Measurements from ENCODE around the gene JAG1. TPM values are rescaled to one million over a fixed set of nuclear protein-coding genes. Genes with fewer than 3 reads are reported as not detected.

The JAG1 gene
- polyA plus RNA-seq, 2 of the 4 experiments (the other 2 are of a cell fraction): 80.9 to 90.0 TPM

DNA sequence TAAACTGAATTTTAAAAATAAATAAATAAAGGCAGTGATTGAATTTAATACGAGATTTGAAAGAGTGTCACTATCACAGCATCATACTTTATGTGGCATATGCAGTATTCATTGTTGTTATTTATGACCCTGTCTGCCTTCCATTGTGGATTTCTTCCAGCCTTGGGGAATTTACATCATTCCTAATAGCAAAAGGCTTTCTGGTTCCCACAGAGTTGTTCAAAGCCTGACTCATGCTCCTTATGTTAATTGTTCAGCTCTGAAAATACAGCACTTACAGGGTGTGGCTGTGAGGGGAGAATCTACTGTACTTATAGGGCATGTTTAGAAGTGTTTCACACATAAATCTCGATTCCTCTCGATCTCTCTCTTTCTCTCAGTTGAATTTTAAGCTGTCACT is 54.4 kb downstream of the JAG1 start:
- FAIRE-seq (peak; percentile 74), DNase-seq (ENCODE audit: low read depth in 1 of 2, low spot score in 1 of 2) (peak in 1 of 2 experiments; percentile 65), ATAC-seq (peak; percentile 68 to 70)
- Histone ChIP-seq H3K4me1 (peaks cover 15% of the 10 kb centered on the region; the same call in 2 of the 3 replicates), H3K4me2 (peak overlapping the region; percentile 33), H3K4me3 (no peak overlapping the region), H3K27ac (peak overlapping the region; percentile 48 to 54; a peak in 5 of 6 replicates), H3K9me3 (no peaks in the 10 kb centered on the region)
- TF ChIP-seq POLR2AphosphoS2 (conservative IDR thresholded peaks at IDR 0.05; ENCODE audit: low read length) (no peak), EP300 (IDR thresholded peaks at IDR 0.05) (no peak), TP53 (CRISPR knock-in tag; IDR thresholded peaks at IDR 0.05) (no peak), MYC (IDR thresholded peaks at IDR 0.05; ENCODE audit: borderline replicate concordance, low read length) (no peak), HOXB13 (CRISPR knock-in tag; IDR thresholded peaks at IDR 0.05; ENCODE audit: low read depth) (no peak), RNF2 (IDR thresholded peaks at IDR 0.05; ENCODE audit: borderline replicate concordance, low read depth) (no peak), BHLHE40 (IDR thresholded peaks at IDR 0.05; ENCODE audit: low read depth, low read length) (no peak), NPAS2 (CRISPR knock-in tag; IDR thresholded peaks at IDR 0.05; ENCODE audit: borderline replicate concordance) (no peak), EHF (CRISPR knock-in tag; IDR thresholded peaks at IDR 0.05) (no peak), ZC3H11A (IDR thresholded peaks at IDR 0.05) (no peak), ZSCAN20 (CRISPR knock-in tag; IDR thresholded peaks at IDR 0.05) (no peak)
- TF ChIP-seq, protein P1, sequence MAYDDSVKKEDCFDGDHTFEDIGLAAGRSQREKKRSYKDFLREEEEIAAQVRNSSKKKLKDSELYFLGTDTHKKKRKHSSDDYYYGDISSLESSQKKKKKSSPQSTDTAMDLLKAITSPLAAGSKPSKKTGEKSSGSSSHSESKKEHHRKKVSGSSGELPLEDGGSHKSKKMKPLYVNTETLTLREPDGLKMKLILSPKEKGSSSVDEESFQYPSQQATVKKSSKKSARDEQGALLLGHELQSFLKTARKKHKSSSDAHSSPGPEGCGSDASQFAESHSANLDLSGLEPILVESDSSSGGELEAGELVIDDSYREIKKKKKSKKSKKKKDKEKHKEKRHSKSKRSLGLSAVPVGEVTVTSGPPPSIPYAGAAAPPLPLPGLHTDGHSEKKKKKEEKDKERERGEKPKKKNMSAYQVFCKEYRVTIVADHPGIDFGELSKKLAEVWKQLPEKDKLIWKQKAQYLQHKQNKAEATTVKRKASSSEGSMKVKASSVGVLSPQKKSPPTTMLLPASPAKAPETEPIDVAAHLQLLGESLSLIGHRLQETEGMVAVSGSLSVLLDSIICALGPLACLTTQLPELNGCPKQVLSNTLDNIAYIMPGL (CRISPR knock-in tag; IDR thresholded peaks at IDR 0.05; ENCODE audit: borderline replicate concordance): no peak
- TF ChIP-seq, protein P2, sequence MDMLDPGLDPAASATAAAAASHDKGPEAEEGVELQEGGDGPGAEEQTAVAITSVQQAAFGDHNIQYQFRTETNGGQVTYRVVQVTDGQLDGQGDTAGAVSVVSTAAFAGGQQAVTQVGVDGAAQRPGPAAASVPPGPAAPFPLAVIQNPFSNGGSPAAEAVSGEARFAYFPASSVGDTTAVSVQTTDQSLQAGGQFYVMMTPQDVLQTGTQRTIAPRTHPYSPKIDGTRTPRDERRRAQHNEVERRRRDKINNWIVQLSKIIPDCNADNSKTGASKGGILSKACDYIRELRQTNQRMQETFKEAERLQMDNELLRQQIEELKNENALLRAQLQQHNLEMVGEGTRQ (IDR thresholded peaks at IDR 0.05): no peak
- TF ChIP-seq, protein P3, sequence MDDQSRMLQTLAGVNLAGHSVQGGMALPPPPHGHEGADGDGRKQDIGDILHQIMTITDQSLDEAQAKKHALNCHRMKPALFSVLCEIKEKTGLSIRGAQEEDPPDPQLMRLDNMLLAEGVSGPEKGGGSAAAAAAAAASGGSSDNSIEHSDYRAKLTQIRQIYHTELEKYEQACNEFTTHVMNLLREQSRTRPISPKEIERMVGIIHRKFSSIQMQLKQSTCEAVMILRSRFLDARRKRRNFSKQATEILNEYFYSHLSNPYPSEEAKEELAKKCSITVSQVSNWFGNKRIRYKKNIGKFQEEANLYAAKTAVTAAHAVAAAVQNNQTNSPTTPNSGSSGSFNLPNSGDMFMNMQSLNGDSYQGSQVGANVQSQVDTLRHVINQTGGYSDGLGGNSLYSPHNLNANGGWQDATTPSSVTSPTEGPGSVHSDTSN (IDR thresholded peaks at IDR 0.05): no peak
- TF ChIP-seq, protein P4, sequence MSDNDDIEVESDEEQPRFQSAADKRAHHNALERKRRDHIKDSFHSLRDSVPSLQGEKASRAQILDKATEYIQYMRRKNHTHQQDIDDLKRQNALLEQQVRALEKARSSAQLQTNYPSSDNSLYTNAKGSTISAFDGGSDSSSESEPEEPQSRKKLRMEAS (IDR thresholded peaks at IDR 0.05): no peak
- CTCF ChIA-PET: no interaction called here
- 81% methylated on average over 3 of the region's 3 CpGs for WGBS (ENCODE audit: missing lambda C conversion rate)
- POLR2A ChIA-PET: no interaction called here

DNA sequence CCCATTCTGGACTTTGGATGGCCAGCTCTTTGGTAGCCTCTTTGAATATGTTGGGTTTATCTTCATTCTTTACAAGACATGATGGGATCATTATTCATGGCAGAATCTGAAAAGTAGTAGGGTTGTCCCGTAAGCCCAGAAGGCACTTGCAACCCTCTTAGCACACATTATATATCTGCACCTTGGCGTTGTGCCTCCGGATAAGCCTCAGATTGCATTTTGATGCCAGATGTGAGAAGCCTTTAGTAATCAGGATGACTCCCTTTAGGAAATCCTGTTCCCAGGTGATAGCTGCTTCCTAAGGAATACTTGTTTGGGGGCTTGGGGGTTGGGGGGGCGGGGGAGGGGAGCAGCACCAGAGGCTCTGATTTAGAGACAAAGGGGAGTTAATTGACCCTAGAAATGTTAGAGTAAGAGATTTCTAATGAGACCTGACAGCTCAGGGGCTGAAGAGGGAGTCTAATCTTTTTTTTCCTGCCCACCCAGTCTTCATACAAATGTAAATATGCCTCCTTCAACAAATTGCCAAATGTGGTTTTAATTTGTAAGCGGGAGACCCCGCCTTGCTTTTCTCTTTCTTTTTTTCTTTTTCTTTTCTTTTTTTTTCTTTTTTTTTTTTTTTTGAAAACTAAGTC is 55.1 kb downstream of the JAG1 start:
- Histone ChIP-seq H3K4me2 (peak overlapping the region; percentile 33; the same call in 1 of the 3 replicates), H3K27ac (peak overlapping the region; percentile 0 to 45; a peak in 4 of 6 replicates), H3K4me3 (no peak overlapping the region), H3K4me1 (peaks cover 15% of the 10 kb centered on the region; the same call in 2 of the 3 replicates), H3K9me3 (no peaks in the 10 kb centered on the region)
- CTCF ChIA-PET: no interaction called here
- WGBS (ENCODE audit: missing lambda C conversion rate): 91% methylated on average over 6 of the region's 6 CpGs
- TF ChIP-seq, protein P5, sequence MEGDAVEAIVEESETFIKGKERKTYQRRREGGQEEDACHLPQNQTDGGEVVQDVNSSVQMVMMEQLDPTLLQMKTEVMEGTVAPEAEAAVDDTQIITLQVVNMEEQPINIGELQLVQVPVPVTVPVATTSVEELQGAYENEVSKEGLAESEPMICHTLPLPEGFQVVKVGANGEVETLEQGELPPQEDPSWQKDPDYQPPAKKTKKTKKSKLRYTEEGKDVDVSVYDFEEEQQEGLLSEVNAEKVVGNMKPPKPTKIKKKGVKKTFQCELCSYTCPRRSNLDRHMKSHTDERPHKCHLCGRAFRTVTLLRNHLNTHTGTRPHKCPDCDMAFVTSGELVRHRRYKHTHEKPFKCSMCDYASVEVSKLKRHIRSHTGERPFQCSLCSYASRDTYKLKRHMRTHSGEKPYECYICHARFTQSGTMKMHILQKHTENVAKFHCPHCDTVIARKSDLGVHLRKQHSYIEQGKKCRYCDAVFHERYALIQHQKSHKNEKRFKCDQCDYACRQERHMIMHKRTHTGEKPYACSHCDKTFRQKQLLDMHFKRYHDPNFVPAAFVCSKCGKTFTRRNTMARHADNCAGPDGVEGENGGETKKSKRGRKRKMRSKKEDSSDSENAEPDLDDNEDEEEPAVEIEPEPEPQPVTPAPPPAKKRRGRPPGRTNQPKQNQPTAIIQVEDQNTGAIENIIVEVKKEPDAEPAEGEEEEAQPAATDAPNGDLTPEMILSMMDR (IDR thresholded peaks at IDR 0.05): no peak
- TF ChIP-seq NR3C1 (IDR thresholded peaks at IDR 0.05) (no peak), RAD21 (conservative IDR thresholded peaks at IDR 0.05 in 1 of 2, IDR thresholded peaks at IDR 0.05 in 1 of 2) (no peak), MYC (IDR thresholded peaks at IDR 0.05; ENCODE audit: borderline replicate concordance, low read length) (no peak), HOXA7 (CRISPR knock-in tag; IDR thresholded peaks at IDR 0.05) (no peak), RFX5 (IDR thresholded peaks at IDR 0.05) (no peak), NPAS2 (CRISPR knock-in tag; IDR thresholded peaks at IDR 0.05; ENCODE audit: borderline replicate concordance) (no peak), RCOR1 (IDR thresholded peaks at IDR 0.05; ENCODE audit: low read depth, low read length) (no peak), NFE2L2 (conservative IDR thresholded peaks at IDR 0.05; ENCODE audit: low read length) (no peak), KDM5A (IDR thresholded peaks at IDR 0.05) (no peak), HOXB13 (CRISPR knock-in tag; IDR thresholded peaks at IDR 0.05; ENCODE audit: low read depth) (no peak), BHLHE40 (IDR thresholded peaks at IDR 0.05; ENCODE audit: low read depth, low read length) (no peak), RNF2 (IDR thresholded peaks at IDR 0.05; ENCODE audit: borderline replicate concordance, low read depth) (no peak), CHD4 (IDR thresholded peaks at IDR 0.05; ENCODE audit: borderline replicate concordance) (no peak), KDM1A (IDR thresholded peaks at IDR 0.05; ENCODE audit: low read depth) (no peak), GATA3 (IDR thresholded peaks at IDR 0.05; ENCODE audit: borderline replicate concordance) (no peak), ZFP36 (IDR thresholded peaks at IDR 0.05; ENCODE audit: borderline replicate concordance, partially characterized antibody) (no peak)
- TF ChIP-seq, protein P2 (IDR thresholded peaks at IDR 0.05): no peak
- TF ChIP-seq, protein P3 (IDR thresholded peaks at IDR 0.05): no peak
- DNase-seq (ENCODE audit: low read depth in 1 of 2, low spot score in 1 of 2) (no peak), FAIRE-seq (no peak), ATAC-seq (no peak)
- POLR2A ChIA-PET: no interaction called here
